ENCODE measurements around the gene APOA4. TPM values are rescaled to one million over a fixed set of nuclear protein-coding genes. Genes with fewer than 3 reads are reported as not detected.

Gene APOA4
- total and polyA plus RNA-seq, 9 of the 15 experiments (the other 6 are each of a cell fraction or from before 2014, with no cell fraction given): 0.07 TPM; not detected in 8

DNA sequence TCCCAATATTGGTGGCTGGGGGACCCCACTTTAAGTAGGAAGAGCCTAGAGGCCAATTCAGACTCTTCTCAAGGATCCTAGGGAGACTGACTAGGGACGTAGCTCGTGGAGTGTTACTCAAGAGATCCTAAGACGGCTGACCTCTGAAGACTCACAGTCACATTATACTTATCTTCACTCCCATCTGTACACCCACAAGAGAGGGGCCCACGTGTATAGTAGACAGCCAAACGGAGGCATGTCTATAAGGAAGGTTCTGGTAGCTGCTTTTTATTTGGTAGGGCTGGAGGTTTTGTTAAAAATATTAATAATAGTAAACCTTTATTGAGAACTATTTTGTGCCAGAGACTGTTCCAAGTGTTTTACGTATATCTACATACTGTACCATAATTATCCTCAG lies 37.2 kb upstream of the APOA4 start (continued):
- TF ChIP-seq JUND (IDR thresholded peaks at IDR 0.05; ENCODE audit: borderline replicate concordance, low read depth, low read length) (0 out of 2 replicates have a peak, but pooled peaks have one; percentile 2), JUND (tag; IDR thresholded peaks at IDR 0.05; ENCODE audit: borderline replicate concordance, low read depth, low read length) (no peak; the same call in 2 of the 3 replicates), CHD1 (IDR thresholded peaks at IDR 0.05; ENCODE audit: low read length) (no peak), DNMT1 (IDR thresholded peaks at IDR 0.05) (no peak), BCOR (IDR thresholded peaks at IDR 0.05) (no peak)
- TF ChIP-seq, protein P1, sequence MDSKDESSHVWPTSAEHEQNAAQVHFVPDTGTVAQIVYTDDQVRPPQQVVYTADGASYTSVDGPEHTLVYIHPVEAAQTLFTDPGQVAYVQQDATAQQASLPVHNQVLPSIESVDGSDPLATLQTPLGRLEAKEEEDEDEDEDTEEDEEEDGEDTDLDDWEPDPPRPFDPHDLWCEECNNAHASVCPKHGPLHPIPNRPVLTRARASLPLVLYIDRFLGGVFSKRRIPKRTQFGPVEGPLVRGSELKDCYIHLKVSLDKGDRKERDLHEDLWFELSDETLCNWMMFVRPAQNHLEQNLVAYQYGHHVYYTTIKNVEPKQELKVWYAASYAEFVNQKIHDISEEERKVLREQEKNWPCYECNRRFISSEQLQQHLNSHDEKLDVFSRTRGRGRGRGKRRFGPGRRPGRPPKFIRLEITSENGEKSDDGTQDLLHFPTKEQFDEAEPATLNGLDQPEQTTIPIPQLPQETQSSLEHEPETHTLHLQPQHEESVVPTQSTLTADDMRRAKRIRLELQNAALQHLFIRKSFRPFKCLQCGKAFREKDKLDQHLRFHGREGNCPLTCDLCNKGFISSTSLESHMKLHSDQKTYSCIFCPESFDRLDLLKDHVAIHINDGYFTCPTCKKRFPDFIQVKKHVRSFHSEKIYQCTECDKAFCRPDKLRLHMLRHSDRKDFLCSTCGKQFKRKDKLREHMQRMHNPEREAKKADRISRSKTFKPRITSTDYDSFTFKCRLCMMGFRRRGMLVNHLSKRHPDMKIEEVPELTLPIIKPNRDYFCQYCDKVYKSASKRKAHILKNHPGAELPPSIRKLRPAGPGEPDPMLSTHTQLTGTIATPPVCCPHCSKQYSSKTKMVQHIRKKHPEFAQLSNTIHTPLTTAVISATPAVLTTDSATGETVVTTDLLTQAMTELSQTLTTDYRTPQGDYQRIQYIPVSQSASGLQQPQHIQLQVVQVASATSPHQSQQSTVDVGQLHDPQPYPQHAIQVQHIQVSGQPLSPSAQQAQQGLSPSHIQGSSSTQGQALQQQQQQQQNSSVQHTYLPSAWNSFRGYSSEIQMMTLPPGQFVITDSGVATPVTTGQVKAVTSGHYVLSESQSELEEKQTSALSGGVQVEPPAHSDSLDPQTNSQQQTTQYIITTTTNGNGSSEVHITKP (IDR thresholded peaks at IDR 0.05; ENCODE audit: partially characterized antibody): peak; percentile 55
- TF ChIP-seq, protein P2, sequence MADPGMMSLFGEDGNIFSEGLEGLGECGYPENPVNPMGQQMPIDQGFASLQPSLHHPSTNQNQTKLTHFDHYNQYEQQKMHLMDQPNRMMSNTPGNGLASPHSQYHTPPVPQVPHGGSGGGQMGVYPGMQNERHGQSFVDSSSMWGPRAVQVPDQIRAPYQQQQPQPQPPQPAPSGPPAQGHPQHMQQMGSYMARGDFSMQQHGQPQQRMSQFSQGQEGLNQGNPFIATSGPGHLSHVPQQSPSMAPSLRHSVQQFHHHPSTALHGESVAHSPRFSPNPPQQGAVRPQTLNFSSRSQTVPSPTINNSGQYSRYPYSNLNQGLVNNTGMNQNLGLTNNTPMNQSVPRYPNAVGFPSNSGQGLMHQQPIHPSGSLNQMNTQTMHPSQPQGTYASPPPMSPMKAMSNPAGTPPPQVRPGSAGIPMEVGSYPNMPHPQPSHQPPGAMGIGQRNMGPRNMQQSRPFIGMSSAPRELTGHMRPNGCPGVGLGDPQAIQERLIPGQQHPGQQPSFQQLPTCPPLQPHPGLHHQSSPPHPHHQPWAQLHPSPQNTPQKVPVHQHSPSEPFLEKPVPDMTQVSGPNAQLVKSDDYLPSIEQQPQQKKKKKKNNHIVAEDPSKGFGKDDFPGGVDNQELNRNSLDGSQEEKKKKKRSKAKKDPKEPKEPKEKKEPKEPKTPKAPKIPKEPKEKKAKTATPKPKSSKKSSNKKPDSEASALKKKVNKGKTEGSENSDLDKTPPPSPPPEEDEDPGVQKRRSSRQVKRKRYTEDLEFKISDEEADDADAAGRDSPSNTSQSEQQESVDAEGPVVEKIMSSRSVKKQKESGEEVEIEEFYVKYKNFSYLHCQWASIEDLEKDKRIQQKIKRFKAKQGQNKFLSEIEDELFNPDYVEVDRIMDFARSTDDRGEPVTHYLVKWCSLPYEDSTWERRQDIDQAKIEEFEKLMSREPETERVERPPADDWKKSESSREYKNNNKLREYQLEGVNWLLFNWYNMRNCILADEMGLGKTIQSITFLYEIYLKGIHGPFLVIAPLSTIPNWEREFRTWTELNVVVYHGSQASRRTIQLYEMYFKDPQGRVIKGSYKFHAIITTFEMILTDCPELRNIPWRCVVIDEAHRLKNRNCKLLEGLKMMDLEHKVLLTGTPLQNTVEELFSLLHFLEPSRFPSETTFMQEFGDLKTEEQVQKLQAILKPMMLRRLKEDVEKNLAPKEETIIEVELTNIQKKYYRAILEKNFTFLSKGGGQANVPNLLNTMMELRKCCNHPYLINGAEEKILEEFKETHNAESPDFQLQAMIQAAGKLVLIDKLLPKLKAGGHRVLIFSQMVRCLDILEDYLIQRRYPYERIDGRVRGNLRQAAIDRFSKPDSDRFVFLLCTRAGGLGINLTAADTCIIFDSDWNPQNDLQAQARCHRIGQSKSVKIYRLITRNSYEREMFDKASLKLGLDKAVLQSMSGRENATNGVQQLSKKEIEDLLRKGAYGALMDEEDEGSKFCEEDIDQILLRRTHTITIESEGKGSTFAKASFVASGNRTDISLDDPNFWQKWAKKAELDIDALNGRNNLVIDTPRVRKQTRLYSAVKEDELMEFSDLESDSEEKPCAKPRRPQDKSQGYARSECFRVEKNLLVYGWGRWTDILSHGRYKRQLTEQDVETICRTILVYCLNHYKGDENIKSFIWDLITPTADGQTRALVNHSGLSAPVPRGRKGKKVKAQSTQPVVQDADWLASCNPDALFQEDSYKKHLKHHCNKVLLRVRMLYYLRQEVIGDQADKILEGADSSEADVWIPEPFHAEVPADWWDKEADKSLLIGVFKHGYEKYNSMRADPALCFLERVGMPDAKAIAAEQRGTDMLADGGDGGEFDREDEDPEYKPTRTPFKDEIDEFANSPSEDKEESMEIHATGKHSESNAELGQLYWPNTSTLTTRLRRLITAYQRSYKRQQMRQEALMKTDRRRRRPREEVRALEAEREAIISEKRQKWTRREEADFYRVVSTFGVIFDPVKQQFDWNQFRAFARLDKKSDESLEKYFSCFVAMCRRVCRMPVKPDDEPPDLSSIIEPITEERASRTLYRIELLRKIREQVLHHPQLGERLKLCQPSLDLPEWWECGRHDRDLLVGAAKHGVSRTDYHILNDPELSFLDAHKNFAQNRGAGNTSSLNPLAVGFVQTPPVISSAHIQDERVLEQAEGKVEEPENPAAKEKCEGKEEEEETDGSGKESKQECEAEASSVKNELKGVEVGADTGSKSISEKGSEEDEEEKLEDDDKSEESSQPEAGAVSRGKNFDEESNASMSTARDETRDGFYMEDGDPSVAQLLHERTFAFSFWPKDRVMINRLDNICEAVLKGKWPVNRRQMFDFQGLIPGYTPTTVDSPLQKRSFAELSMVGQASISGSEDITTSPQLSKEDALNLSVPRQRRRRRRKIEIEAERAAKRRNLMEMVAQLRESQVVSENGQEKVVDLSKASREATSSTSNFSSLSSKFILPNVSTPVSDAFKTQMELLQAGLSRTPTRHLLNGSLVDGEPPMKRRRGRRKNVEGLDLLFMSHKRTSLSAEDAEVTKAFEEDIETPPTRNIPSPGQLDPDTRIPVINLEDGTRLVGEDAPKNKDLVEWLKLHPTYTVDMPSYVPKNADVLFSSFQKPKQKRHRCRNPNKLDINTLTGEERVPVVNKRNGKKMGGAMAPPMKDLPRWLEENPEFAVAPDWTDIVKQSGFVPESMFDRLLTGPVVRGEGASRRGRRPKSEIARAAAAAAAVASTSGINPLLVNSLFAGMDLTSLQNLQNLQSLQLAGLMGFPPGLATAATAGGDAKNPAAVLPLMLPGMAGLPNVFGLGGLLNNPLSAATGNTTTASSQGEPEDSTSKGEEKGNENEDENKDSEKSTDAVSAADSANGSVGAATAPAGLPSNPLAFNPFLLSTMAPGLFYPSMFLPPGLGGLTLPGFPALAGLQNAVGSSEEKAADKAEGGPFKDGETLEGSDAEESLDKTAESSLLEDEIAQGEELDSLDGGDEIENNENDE (IDR thresholded peaks at IDR 0.05; ENCODE audit: low read depth, low read length): no peak
